ENCODE measurements around the gene RNF2.

The RNF2 gene

DNA sequence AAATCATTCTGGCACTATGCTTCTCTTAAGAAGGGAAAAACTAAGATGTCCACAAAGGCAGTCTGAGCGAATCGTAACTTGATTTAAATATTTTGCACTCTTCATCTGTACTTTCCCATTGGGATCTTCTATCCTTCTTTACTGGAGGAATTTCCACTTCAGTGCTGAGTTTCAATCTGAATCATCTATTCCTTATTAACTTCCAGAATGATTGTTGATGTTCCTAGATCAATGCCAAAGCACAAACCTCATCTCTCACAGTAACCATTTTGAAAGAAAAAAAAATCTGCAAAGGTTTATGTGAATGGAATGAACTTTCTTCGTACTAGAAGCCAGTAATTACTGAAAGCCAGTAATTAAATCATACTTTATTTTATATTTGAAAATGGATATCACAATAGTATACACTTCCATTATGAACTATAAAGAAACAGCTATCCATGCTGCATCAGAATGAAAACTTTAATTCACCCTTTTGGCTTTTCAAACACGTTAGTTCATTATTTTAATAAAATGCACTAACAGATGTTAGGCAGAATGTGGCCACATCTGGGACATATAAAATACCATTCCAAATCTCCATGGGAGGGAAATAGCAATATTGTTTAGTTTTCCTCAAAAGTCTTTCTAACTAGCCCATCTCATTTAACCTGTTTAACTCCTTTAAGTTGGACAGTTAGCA, 5.5 kb upstream of the RNF2 start:
- Histone ChIP-seq H3K27me3 (ENCODE audit: insufficient read depth, poor library complexity, severe bottlenecking) (no peaks in the 10 kb centered on the region), H3K4me3 (replicated peaks; ENCODE audit: insufficient read depth, low read length) (no peak overlapping the region), H3K27ac (replicated peaks) (no peak overlapping the region)
- no peak for TF ChIP-seq GABPA (IDR thresholded peaks at IDR 0.05; ENCODE audit: low read depth)
- TF ChIP-seq SPI1 (IDR thresholded peaks at IDR 0.05; ENCODE audit: borderline replicate concordance, low read depth) = no peak
- TF ChIP-seq, protein P1, sequence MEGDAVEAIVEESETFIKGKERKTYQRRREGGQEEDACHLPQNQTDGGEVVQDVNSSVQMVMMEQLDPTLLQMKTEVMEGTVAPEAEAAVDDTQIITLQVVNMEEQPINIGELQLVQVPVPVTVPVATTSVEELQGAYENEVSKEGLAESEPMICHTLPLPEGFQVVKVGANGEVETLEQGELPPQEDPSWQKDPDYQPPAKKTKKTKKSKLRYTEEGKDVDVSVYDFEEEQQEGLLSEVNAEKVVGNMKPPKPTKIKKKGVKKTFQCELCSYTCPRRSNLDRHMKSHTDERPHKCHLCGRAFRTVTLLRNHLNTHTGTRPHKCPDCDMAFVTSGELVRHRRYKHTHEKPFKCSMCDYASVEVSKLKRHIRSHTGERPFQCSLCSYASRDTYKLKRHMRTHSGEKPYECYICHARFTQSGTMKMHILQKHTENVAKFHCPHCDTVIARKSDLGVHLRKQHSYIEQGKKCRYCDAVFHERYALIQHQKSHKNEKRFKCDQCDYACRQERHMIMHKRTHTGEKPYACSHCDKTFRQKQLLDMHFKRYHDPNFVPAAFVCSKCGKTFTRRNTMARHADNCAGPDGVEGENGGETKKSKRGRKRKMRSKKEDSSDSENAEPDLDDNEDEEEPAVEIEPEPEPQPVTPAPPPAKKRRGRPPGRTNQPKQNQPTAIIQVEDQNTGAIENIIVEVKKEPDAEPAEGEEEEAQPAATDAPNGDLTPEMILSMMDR (IDR thresholded peaks at IDR 0.05; ENCODE audit: insufficient read depth, low read length) = no peak
- no peak for TF ChIP-seq POLR2AphosphoS5 (IDR thresholded peaks at IDR 0.05; ENCODE audit: low read depth)
- TF ChIP-seq, protein P2, sequence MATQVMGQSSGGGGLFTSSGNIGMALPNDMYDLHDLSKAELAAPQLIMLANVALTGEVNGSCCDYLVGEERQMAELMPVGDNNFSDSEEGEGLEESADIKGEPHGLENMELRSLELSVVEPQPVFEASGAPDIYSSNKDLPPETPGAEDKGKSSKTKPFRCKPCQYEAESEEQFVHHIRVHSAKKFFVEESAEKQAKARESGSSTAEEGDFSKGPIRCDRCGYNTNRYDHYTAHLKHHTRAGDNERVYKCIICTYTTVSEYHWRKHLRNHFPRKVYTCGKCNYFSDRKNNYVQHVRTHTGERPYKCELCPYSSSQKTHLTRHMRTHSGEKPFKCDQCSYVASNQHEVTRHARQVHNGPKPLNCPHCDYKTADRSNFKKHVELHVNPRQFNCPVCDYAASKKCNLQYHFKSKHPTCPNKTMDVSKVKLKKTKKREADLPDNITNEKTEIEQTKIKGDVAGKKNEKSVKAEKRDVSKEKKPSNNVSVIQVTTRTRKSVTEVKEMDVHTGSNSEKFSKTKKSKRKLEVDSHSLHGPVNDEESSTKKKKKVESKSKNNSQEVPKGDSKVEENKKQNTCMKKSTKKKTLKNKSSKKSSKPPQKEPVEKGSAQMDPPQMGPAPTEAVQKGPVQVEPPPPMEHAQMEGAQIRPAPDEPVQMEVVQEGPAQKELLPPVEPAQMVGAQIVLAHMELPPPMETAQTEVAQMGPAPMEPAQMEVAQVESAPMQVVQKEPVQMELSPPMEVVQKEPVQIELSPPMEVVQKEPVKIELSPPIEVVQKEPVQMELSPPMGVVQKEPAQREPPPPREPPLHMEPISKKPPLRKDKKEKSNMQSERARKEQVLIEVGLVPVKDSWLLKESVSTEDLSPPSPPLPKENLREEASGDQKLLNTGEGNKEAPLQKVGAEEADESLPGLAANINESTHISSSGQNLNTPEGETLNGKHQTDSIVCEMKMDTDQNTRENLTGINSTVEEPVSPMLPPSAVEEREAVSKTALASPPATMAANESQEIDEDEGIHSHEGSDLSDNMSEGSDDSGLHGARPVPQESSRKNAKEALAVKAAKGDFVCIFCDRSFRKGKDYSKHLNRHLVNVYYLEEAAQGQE (IDR thresholded peaks at IDR 0.05; ENCODE audit: insufficient replicate concordance, low read depth) = no peak
- no peak for DNase-seq (ENCODE audit: low read depth in 1 of 2, low spot score in 1 of 2)

DNA sequence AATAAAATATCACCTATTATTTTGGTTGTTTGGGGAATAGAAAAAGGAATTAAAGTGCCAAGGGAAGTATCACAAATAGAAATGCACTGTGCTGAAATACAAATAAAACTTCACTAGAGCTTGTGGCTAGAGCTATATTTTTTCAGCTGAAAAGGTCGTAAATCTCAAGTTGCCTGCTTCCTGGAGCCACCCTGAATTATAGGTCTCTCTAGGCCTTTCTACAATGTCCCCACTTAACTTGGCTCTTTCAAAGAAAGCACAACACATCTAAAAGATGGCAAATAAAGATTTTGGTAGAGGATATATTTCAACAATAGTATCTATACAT, 5.0 kb upstream of the RNF2 start:
- H3K27me3 ChIP-seq (ENCODE audit: insufficient read depth, poor library complexity, severe bottlenecking) = no peaks in the 10 kb centered on the region
- TF ChIP-seq, protein P2 (IDR thresholded peaks at IDR 0.05; ENCODE audit: insufficient replicate concordance, low read depth) = no peak
- TF ChIP-seq SPI1 (IDR thresholded peaks at IDR 0.05; ENCODE audit: borderline replicate concordance, low read depth) (no peak), GABPA (IDR thresholded peaks at IDR 0.05; ENCODE audit: low read depth) (no peak), POLR2AphosphoS5 (IDR thresholded peaks at IDR 0.05; ENCODE audit: low read depth) (no peak)
- TF ChIP-seq, protein P1 (IDR thresholded peaks at IDR 0.05; ENCODE audit: insufficient read depth, low read length) = no peak
- H3K4me3 ChIP-seq (replicated peaks; ENCODE audit: insufficient read depth, low read length) = no peak overlapping the region
- no peak overlapping the region for H3K27ac ChIP-seq (replicated peaks)
- no peak for DNase-seq (ENCODE audit: low read depth in 1 of 2, low spot score in 1 of 2)

DNA sequence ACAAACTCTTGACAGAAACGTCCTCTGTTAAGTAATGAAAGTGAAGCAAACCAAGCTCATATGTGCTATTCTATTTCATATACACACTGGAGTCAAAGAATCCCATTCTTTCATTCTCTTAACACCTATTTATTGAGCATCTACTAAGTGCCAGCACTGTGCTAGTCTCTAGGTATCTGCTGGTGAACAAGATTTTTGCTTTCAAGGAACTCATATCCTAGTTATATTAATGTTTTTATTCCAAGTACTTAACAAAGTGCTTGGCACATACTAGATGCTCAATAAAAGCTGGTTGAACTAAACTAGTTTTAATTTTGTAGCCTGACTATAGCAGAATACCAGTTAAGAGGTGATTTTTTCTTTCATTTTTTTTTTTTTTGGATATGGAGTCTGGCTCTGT, 3.6 kb upstream of the RNF2 start:
- no peak for DNase-seq (ENCODE audit: low read depth in 1 of 2, low spot score in 1 of 2)
- TF ChIP-seq GABPA (IDR thresholded peaks at IDR 0.05; ENCODE audit: low read depth) (no peak), POLR2AphosphoS5 (IDR thresholded peaks at IDR 0.05; ENCODE audit: low read depth) (no peak), SPI1 (IDR thresholded peaks at IDR 0.05; ENCODE audit: borderline replicate concordance, low read depth) (no peak)
- TF ChIP-seq, protein P2 (IDR thresholded peaks at IDR 0.05; ENCODE audit: insufficient replicate concordance, low read depth) = no peak
- TF ChIP-seq, protein P1 (IDR thresholded peaks at IDR 0.05; ENCODE audit: insufficient read depth, low read length) = no peak

More for the DNA sequence above, 3.6 kb upstream of the RNF2 start:
- H3K27ac ChIP-seq (replicated peaks) = no peak overlapping the region
- H3K27me3 ChIP-seq (ENCODE audit: insufficient read depth, poor library complexity, severe bottlenecking) = no peaks in the 10 kb centered on the region
- no peak overlapping the region for H3K4me3 ChIP-seq (replicated peaks; ENCODE audit: insufficient read depth, low read length)
